Fibroblast of villous mesenchyme (primary cell): ENCODE measurements around the gene UBC. TPM values are rescaled to one million over a fixed set of nuclear protein-coding genes. Genes with fewer than 3 reads are reported as not detected.
"Not testable (repeated sequence)": the region's sequence is repeated elsewhere in the genome, so short reads cannot be mapped to it uniquely, and the experiment has no call there.

Experiments
- DNase-seq: peaks from one replicate; pipeline ENCODE4 v3.0.0-alpha.2; 2010; ENCODE audit warnings: low read depth
- H3K4me3 ChIP-seq: 2 replicates; pipeline ENCODE4 v1.5.1; 2011; ENCODE audit warnings: low read depth, mild to moderate bottlenecking, low read length
- CTCF ChIP-seq: IDR thresholded peaks from 2 replicates; pipeline ENCODE4 v1.5.1; 2012; ENCODE audit warnings: low read depth, mild to moderate bottlenecking, low read length; ENCODE audit not compliant: insufficient read depth
- total RNA-seq: library from RNA; depleted of rRNA; stranded (reverse); fragments of >200 nt; gene quantifications from 2 replicates; pipeline ENCODE4 v1.2.3, GENCODE V29; 2012

The UBC gene
- total RNA-seq, 1 donor = 1,520 TPM

DNA sequence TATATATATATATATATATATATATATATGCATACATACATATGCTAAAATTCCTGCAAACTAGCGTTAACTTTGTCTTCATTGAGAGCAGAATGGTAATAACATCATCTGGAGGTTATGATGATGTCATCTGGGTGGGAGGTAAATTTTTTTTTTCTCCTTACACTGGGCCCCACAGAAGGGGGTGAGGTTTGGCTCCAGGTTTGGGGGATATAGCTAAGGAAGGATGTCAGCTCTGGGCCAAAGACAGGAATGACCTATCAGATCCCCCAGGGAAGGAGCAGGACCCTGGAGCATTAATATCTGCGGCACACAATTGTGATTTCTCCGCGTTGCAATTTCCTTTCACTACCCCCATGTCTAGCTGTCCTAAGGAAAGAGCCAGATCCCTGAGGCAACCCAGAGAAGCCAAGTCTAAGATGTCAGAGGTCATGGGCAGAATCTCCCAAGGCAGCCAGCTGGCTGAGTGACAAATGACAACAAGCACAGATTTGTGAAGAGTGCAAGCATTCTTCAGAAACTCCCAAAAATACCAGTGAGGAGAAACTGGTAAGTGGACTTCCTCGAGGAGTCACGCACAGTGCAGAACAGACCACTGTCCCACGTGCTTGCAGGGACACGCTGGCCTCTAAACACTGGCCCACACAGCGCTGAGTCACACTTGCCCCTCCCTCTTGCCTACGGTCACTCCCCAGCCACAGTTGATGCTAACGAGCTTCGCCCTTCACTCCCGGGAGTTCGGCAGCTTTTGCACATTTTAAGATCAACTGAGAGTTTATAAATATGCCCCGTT lies 9.9 kb downstream of the UBC start:
- no peak overlapping the region for H3K4me3 ChIP-seq
- peak; percentile 96 for DNase-seq

DNA sequence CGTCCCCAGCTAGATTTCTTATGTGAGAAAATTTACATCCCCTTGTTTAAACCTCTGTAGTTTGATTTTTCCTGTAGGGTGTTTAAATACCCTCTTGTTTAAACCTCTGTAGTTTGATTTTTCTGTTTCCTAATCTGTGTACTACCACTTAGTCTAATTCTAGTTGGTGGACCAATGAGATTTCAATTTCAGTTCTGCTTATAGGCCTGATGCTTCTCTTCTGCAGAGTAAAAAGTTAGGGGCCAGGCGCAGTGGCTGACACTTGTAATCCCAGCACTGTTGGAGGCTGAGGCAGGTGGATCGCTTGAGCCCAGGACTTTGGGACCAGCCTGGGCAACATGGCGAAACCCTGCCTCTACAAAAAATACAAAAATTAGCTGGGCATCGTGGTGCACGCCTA lies 11.5 kb downstream of the UBC start:
- no peak for TF ChIP-seq CTCF
- DNase-seq = no peak
- H3K4me3 ChIP-seq = no peak overlapping the region

More for the DNA sequence above, 9.9 kb downstream of the UBC start:
- no peak for TF ChIP-seq CTCF

- no peak for DNase-seq
- no peak overlapping the region for H3K4me3 ChIP-seq
- no peak for TF ChIP-seq CTCF
Measured at GRCh38 chr12:124901003-124901402, 13.4 kb downstream of the UBC start.

GRCh38 chr12:124900345-124900795 lies 14.1 kb downstream of the UBC start:
- DNase-seq, H3K4me3 ChIP-seq: not testable (repeated sequence)

DNA sequence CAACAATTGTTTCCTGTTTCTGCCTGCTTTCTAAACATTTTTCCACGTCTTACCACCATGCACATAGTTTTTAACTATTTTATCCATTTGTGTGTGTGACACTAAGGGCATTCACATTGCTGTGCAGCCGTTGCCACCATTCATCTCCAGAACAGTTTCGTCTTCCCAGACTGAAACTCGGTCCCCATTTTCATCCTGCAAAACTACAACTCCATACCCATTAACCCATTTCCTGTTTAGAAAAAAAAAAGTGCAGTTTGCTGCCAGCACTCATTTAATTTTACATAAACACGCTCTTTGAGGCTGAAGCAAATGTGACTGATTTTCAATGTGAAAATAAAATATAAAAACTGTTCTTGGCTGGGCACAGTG lies 15.5 kb downstream of the UBC start:
- H3K4me3 ChIP-seq = no peak overlapping the region
- no peak for DNase-seq
- TF ChIP-seq CTCF = no peak

GRCh38 chr12:124898200-124898922 lies 16.1 kb downstream of the UBC start:
- H3K4me3 ChIP-seq = no peak overlapping the region
- TF ChIP-seq CTCF = peak; percentile 58
- no peak for DNase-seq

- no peak for TF ChIP-seq CTCF
- H3K4me3 ChIP-seq = no peak overlapping the region
- DNase-seq = no peak
Measured at GRCh38 chr12:124896461-124896860, 18.0 kb downstream of the UBC start.
